Neural progenitor cell (in vitro differentiated cells): Measurements from ENCODE around the gene INHBC.
"Not testable (repeated sequence)": the region's sequence is repeated elsewhere in the genome, so short reads cannot be mapped to it uniquely, and the experiment has no call there.

ENCODE experiments used
- CTCF ChIP-seq: fragments of 200-600 bp; sonication (generic); IDR thresholded peaks from 2 replicates; pipeline ENCODE4 v1.5.1; 2017; ENCODE audit warnings: antibody characterized with exemption, mild to moderate bottlenecking
- EZH2 ChIP-seq: fragments of 200-600 bp; sonication (generic); IDR thresholded peaks from 2 replicates; pipeline ENCODE4 v1.6.1; 2017; ENCODE audit warnings: antibody characterized with exemption, mild to moderate bottlenecking, moderate library complexity

- not testable (repeated sequence) for TF ChIP-seq CTCF, EZH2
These were observed 6.8 kb downstream of the INHBC start for GRCh38 chr12:57441393-57441792.
